GM12864 (cell line): Measurements from ENCODE around the gene LIN37.
A peak's percentile ranks its signal among the peaks of the same experiment; 100 is the strongest.

ENCODE experiments used
- DNase-seq: peaks from one replicate; pipeline ENCODE4 v3.0.0-alpha.2; 2011; ENCODE audit warnings: low read depth
- H3K4me3 ChIP-seq: 2 replicates; pipeline ENCODE4 v1.5.1; 2011; ENCODE audit warnings: mild to moderate bottlenecking, low read depth, low read length, control low read depth
- CTCF ChIP-seq: IDR thresholded peaks from 2 replicates; pipeline ENCODE4 v1.5.1; 2011; ENCODE audit warnings: low read depth, mild to moderate bottlenecking, moderate library complexity, low read length, control low read depth, inconsistent platforms; ENCODE audit errors: missing control alignments

LIN37 gene

GRCh38 chr19:35742121-35742724 lies 6.2 kb upstream of the LIN37 start, which contains the start of gene IGFLR1:
IGFLR1 (minus strand) TSS chr19:35742452; CDS start chr19:35741180, 1,272 bp downstream.
- H3K4me3 ChIP-seq, result peak within 1 kb of the TSS; percentile 65

GRCh38 chr19:35743640-35744429 lies 4.5 kb upstream of the LIN37 start:
- TF ChIP-seq CTCF, result no peak
- DNase-seq, result no peak
- H3K4me3 ChIP-seq, result peak overlapping the region; percentile 77

More at GRCh38 chr19:35742121-35742724, 6.2 kb upstream of the LIN37 start, which contains the start of gene IGFLR1:
- peak; percentile 79 for DNase-seq
- no peak for TF ChIP-seq CTCF

- DNase-seq, result peak; percentile 82
- H3K4me3 ChIP-seq, result peak overlapping the region; percentile 77
- peak; percentile 12 for TF ChIP-seq CTCF
Observed at GRCh38 chr19:35744430-35745327, 3.7 kb upstream of the LIN37 start.

- TF ChIP-seq CTCF, result no peak
- peak within 1 kb of the TSS; percentile 77 for H3K4me3 ChIP-seq
Observed at GRCh38 chr19:35745328-35746086, 2.9 kb upstream of the LIN37 start, which contains the start of the genes PSENEN and U2AF1L4. PSENEN (plus strand) TSS chr19:35745651; CDS start chr19:35745931, 280 bp downstream. U2AF1L4 (minus strand) TSS chr19:35745418; CDS start chr19:35745391, 27 bp downstream.

GRCh38 chr19:35746087-35746462 lies 2.3 kb upstream of the LIN37 start:
- no peak for TF ChIP-seq CTCF
- H3K4me3 ChIP-seq, result peak overlapping the region; percentile 77
- DNase-seq, result no peak

More at GRCh38 chr19:35745328-35746086, 2.9 kb upstream of the LIN37 start, which contains the start of the genes PSENEN and U2AF1L4:
- DNase-seq, result peak; percentile 99

- no peak for TF ChIP-seq CTCF
- DNase-seq, result no peak
- H3K4me3 ChIP-seq, result peak overlapping the region; percentile 77; the same call in 1 of the 2 replicates
Observed at GRCh38 chr19:35746531-35746930, 1.8 kb upstream of the LIN37 start.
